Measurements from ENCODE around the gene PAX5. TPM values are rescaled to one million over a fixed set of nuclear protein-coding genes. Genes with fewer than 3 reads are reported as not detected.

Gene PAX5
- total and polyA plus RNA-seq, 2 of the 13 experiments (the other 11 are each of a cell fraction or from before 2014, with no cell fraction given) = not detected

- no TSS peak for BruUV-seq (replicated peaks)
- Histone ChIP-seq H3K4me3 (replicated peaks in 1 of 3; ENCODE audit: insufficient read depth in 1 of 3, low read depth in 2 of 3, low read length in 3 of 3) (no peak overlapping the region), H2AFZ (ENCODE audit: low read length) (no peak overlapping the region), H3K9ac (ENCODE audit: insufficient read depth, low read depth, low read length) (no peak overlapping the region), H3K4me2 (ENCODE audit: low read depth, low read length) (no peak overlapping the region), H3K27me3 (ENCODE audit: control insufficient read depth in 1 of 2, insufficient read depth in 2 of 2, low read length in 2 of 2) (peaks cover 3 to 56% of the 10 kb centered on the region in 2 experiments; a peak in 3 of 5 replicates), H4K20me1 (ENCODE audit: insufficient read depth, low read length) (no peaks in the 10 kb centered on the region), H3K27ac (ENCODE audit: extremely low read length, insufficient read depth, low read length) (no peak overlapping the region), H3K79me2 (ENCODE audit: insufficient read depth, low read length) (no peaks in the 10 kb centered on the region), H3K4me1 (ENCODE audit: insufficient read depth, low read length) (no peaks in the 10 kb centered on the region), H3K9me3 (ENCODE audit: low read length) (no peaks in the 10 kb centered on the region), H3K36me3 (replicated peaks in 1 of 2; ENCODE audit: control insufficient read depth in 1 of 2, insufficient read depth in 2 of 2, low read length in 2 of 2) (no peaks in the 10 kb centered on the region)
- intact Hi-C loops (cut with micrococcal nuclease; ENCODE audit: unreplicated experiment) (no loop called here), in situ Hi-C loops (cut with HindIII; ENCODE audit: extremely low pct_ligation_motif_present, low pct_unique_long_range_greater_than_20kb) (no loop called here)
- no peak for DNase-seq (ENCODE audit: low spot score)
- ChIA-PET CTCF (ENCODE audit: low intra/inter-chr PET ratio, low total read pairs) (no interaction called here), POLR2A (no interaction called here)
- ATAC-seq = no peak
- whole genome bisulfite sequencing (ENCODE audit: low lambda C conversion rate) = 38% methylated on average over 5 of the region's 5 CpGs
- FAIRE-seq = no peak
- TF ChIP-seq HNRNPH1 (optimal IDR thresholded peaks at IDR 0.05; ENCODE audit: low read depth, low read length) (no peak), ZNF460 (CRISPR knock-in tag; IDR thresholded peaks at IDR 0.05; ENCODE audit: borderline replicate concordance) (no peak), ZEB1 (IDR thresholded peaks at IDR 0.05; ENCODE audit: insufficient replicate concordance, low read depth) (no peak), HES4 (CRISPR knock-in tag; IDR thresholded peaks at IDR 0.05; ENCODE audit: borderline replicate concordance) (no peak), ZNF670 (CRISPR knock-in tag; IDR thresholded peaks at IDR 0.05; ENCODE audit: borderline replicate concordance) (no peak), ZNF18 (CRISPR knock-in tag; IDR thresholded peaks at IDR 0.05; ENCODE audit: insufficient replicate concordance) (no peak), EHMT2 (IDR thresholded peaks at IDR 0.05; ENCODE audit: borderline replicate concordance, low read depth, low read length) (no peak), DMAP1 (CRISPR knock-in tag; IDR thresholded peaks at IDR 0.05) (no peak), IRX3 (CRISPR knock-in tag; IDR thresholded peaks at IDR 0.05; ENCODE audit: borderline replicate concordance, low read depth) (no peak), ZSCAN5A (CRISPR knock-in tag; IDR thresholded peaks at IDR 0.05; ENCODE audit: borderline replicate concordance) (no peak), ZNF597 (CRISPR knock-in tag; IDR thresholded peaks at IDR 0.05) (no peak), KIAA2018 (CRISPR knock-in tag; IDR thresholded peaks at IDR 0.05; ENCODE audit: borderline replicate concordance) (no peak)
Measured at GRCh38 chr9:37004424-37004935, 29.6 kb downstream of the PAX5 start.

All from HepG2 (cell line).